HG03354 (cell line): ENCODE results near the gene ZCCHC14.

Experiments used
- ATAC-seq: cut with Tn5 transposase; IDR thresholded peaks from one replicate; pipeline ENCODE4 v1.9.1; 2021; ENCODE audit warnings: mild to moderate bottlenecking; ENCODE audit not compliant: unreplicated experiment, poor library complexity, severe bottlenecking

The ZCCHC14 gene

DNA sequence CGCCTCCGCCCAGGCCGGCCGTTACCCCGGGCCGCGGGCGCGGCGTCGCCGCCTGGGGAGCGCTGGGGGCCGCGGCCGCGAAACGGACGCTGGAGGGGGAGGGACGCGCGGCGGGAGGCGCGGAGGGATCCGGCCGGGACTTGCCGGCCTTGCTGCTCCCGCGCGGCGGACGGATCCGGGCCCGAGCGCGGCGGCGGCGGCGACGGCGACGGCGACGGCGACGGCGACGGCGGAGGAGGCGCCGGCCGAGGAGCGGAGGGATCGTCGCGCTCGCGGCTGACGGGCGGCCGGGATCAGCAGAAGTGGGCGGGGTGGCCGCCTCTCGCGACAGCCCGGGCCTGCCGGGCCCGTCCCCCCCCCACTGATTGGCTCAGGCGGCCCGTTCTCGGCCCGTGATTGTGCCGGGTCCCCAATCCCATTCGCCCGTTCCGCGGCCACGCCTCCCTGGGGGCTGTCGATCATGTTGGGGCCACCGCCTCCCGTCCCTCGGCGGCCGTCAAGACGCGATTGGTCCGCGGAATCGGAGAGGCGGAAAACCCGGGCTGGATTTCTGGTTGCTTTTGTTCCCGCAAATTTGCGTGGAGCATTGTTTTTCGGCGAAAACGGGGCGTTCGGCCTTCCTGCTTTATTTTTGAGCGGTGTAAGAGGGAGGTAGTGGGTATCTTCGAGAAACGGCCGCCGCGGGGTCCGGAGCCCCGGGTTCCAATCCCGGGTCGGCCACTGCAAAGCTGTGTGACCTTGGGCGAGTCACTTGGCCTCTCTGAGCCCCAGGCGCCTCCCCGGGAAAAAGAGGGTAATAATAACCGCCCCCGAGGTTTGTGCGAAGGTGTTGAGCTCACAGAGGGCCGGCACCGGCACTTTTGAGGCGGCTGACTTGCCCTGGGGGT lies at the start of gene ZCCHC14:
Gene ZCCHC14 (minus strand): TSS at position 304 of the 887 bp plus-strand sequence. CDS start 786 bp downstream, outside the sequence.
- ATAC-seq = peak; percentile 87

GRCh38 chr16:87541872-87542234 lies 49.0 kb upstream of the ZCCHC14 start:
- no peak for ATAC-seq

- ATAC-seq = no peak
Observed at GRCh38 chr16:87541147-87541871, 48.5 kb upstream of the ZCCHC14 start.

DNA sequence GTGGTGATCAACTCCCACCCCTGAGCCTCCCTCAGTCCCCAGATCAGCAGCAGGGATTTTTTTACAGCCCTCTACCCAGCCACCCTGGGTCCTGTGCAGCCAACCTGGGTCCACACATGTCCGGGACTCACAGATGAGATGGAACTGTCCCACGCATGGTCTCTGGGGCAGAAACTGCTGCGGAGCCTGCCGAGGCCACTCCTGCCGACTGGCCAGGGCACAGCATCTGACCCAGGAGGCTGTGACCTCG lies 48.0 kb upstream of the ZCCHC14 start:
- ATAC-seq = no peak

DNA sequence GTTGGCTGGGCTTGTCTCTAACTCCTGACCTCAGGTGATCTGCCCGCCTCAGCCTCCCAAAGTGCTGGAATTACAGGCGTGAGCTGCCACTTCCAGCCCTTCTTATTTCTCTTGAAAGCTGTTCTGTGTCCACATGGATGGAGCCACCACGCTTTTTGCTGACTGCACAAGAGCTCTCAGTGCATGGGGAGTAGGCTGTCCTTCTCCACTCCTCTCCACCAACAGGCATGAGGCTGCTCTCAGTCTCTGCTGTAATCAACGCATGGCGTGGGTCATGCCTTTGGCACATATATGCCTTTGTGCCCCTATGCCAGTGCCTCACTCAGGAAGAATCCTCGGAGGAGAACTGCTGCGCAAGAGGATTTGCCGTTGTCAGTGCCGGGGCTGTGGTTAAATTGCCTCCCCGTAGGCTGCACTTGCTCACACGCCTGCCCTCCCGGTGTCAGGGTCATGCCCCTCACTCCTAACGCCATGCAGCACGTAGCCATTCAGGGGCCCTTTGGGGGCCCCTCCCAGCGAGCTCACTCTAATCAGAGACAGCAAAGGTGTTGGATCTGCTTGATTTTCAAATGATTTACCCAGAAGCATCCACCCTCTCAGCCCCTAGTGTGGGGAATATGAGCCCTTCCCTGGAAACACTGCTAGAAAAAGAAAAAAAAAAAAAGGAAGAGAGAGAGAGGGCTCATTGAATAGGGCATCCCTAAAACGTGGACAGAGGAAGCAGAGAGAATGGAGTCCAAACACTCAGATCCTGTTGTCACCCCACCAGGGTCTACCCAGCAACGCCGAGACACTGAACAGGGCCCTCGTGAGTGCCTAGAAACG lies 47.5 kb upstream of the ZCCHC14 start:
- ATAC-seq = no peak

- ATAC-seq = no peak
Observed at GRCh38 chr16:87539113-87539512, 46.3 kb upstream of the ZCCHC14 start.

DNA sequence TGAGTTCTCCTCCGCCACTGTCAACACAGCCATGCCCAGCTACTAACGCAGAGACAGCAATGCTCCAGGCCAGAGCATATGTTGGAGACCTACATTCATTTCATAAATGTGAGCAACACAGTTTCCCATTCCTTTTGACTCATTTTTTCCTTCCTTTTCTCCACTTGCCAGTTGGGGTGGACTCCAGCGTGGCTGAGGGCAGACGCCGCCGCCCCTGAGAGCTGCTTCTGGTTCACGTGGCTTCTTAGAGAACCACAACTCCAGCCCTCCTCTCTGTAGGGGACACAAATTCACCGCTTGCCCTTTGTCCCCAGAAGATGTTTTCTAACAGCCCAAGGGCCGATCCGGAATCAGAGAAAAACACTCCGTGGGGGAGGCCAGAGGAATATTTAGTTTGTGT lies 45.8 kb upstream of the ZCCHC14 start:
- ATAC-seq = no peak

DNA sequence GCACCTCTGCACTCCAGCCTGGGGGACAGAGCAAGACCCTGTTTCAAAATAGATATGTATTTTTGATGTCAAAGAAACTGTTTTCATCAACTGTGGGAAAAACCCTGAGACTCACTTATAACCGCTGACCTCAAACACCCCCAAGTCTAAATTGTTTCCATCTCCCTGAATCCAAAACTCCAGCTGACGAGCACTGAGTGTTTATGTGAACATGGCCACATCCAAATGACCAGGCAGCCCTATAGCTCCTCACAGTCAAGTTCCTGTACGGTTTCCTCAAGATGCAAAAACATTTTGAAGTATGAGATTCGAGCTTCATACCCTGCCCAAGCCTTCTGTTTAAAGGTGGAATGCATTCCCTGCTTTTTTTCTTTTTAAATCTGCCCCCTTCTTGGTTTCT lies 45.3 kb upstream of the ZCCHC14 start:
- no peak for ATAC-seq

GRCh38 chr16:87536795-87537142 lies 43.9 kb upstream of the ZCCHC14 start:
- no peak for ATAC-seq

- ATAC-seq = no peak
Observed at GRCh38 chr16:87535855-87536794, 43.3 kb upstream of the ZCCHC14 start.

DNA sequence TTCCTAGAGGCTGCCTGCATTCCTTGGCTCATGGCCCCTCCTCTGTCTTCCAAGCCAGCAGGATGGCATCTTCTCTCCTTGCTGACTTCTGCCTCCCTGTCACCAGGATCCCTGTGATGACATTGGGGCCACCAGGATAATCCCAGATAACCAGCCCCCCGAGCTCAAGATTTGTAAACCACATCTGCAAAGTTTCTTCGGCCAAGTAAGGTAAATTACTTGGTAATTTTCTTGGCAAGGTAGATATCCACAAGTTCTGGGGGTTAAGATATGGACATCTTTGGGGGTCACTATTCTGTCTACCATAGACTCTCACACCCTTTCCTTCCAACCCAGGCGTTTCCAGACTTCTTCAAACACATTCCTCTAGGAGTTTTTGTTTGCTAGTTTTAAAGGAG lies 42.6 kb upstream of the ZCCHC14 start:
- ATAC-seq = no peak

- ATAC-seq = no peak
Observed at GRCh38 chr16:87534751-87535150, 41.9 kb upstream of the ZCCHC14 start.

GRCh38 chr16:87534030-87534653 lies 41.3 kb upstream of the ZCCHC14 start:
- no peak for ATAC-seq

DNA sequence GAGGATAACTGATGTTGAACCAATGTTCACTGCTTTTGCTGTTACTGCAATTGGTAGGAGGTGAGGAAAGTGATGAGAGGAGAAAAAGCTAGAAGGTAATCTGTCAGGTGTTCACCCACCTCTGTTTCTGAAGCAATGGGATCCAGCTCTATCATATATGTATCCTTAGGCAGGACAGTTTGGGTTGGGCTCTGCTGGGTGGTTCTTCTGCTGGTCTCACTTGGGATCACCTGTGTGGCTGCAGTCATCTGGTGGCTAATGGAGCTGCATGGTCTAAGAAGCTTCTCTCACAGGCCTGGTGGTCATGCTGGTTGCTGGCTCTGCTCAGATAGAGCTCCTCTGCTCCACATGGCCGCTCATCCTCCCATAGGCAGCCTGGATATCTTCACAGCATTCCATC lies 40.2 kb upstream of the ZCCHC14 start:
- no peak for ATAC-seq

DNA sequence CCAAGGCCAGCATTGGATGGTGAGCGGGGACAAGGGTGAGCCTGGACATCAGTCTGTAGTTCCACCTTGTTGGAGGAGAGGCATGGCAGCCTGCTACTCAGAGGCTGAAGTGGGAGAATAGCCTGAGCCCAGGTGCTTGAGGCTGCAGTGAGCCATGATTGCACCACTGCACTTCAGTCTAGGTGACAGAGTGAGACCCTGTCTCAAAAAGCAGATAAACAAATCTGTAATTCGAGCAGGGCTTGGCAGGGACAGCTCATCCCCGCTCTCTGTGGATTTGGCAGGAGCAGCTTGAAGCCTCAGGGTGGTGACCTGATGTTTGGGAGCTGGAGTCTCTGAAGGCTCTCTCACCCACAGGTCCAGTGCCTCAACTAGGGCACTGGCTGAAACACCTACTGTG lies 38.6 kb upstream of the ZCCHC14 start:
- no peak for ATAC-seq

DNA sequence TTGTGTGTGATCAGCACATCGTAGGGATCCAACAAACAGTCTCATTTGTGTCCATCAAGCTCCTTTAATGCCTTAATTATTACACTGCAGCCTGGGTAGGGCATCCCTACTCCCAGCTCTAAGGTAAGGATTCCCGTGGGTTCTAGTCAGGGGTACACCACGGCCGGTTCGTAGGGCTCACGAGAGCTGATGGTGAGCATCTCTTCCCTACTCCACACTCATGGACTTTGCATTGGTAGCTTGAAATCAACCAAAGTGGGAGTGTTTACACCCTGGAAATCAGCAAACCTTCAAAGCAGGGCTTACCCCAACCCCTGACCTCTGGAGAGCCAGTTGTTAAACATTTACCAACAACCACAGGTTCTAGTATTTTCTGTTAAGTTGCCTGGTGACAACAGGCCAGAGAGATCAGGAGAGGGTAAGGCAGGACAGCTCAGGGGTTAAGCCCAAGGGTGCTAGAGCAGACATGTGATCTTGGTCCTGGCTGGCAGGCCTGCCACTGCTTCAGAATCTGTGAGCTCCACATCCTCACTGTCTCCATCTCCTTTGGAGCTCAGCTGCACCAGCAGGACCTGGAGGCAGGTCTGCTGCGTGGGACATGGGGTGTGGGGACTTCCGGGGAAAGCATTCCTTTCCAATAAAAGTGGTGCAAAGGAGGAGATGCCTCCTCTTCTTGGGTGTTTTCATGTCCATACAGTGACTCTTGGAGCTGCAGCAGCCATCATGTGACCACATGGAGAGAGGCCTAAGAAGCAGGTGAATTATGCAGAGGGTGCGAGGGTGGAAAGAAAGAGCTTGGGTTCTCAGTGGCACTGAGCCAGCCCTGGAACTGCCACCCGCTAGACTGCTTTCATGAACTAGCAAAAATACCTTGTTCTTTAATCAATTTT lies 36.1 kb upstream of the ZCCHC14 start:
- no peak for ATAC-seq

GRCh38 chr16:87527055-87527724 lies 34.4 kb upstream of the ZCCHC14 start:
- ATAC-seq = no peak
